WTC11 (cell line): Measurements from ENCODE around the gene MYH14. TPM values are rescaled to one million over a fixed set of nuclear protein-coding genes. Genes with fewer than 3 reads are reported as not detected.
"Not testable (repeated sequence)": the region's sequence is repeated elsewhere in the genome, so short reads cannot be mapped to it uniquely, and the experiment has no call there.

Experiments
- ATAC-seq: fragments of 200-7000 bp; cut with Tn5 transposase; 2 replicates; pipeline ENCODE4 v1.10.0; 2021; ENCODE audit warnings: mild to moderate bottlenecking, moderate library complexity
- CTCF ChIA-PET: fragments of 300-600 bp; sonication (Branson Sonifier 250); formaldehyde crosslinking; loops from one replicate; lab custom pipeline; 2021; ENCODE audit warnings: antibody characterized with exemption; lab: Charles Lee
- POLR2A ChIA-PET: fragments of 350-600 bp; sonication (Branson Sonifier 250); formaldehyde crosslinking; loops from one replicate; lab custom pipeline; 2021; ENCODE audit warnings: antibody characterized with exemption; lab: Charles Lee
- DNase-seq: peaks from one replicate; pipeline ENCODE4 v3.0.0; 2021; ENCODE audit warnings: low spot score
- H3K27ac Mint-ChIP-seq: 2 replicates; pipeline ENCODE4 v1.8.0; 2021; ENCODE audit warnings: mixed read lengths
- H3K27me3 Mint-ChIP-seq: 2 replicates; pipeline ENCODE4 v1.8.0; 2021; ENCODE audit warnings: low read depth, mild to moderate bottlenecking, moderate library complexity, mixed read lengths
- H3K36me3 Mint-ChIP-seq: 2 replicates; pipeline ENCODE4 v1.8.0; 2021; ENCODE audit warnings: mixed read lengths
- H3K4me1 Mint-ChIP-seq: 2 replicates; pipeline ENCODE4 v1.8.0; 2022; ENCODE audit warnings: mixed read lengths
- H3K4me3 Mint-ChIP-seq: 2 replicates; pipeline ENCODE4 v1.8.0; 2021; ENCODE audit warnings: mild to moderate bottlenecking, moderate library complexity, mixed read lengths
- H3K9me3 Mint-ChIP-seq: 2 replicates; pipeline ENCODE4 v1.8.0; 2021; ENCODE audit warnings: mixed read lengths
- ATF3 ChIP-seq: sonication (generic); formaldehyde crosslinking; conservative IDR thresholded peaks from 2 replicates; pipeline ENCODE4 v1.8.1; 2022; ENCODE audit warnings: mild to moderate bottlenecking, missing genetic modification reagents
- ATF6 ChIP-seq: sonication (generic); formaldehyde crosslinking; IDR thresholded peaks from 2 replicates; pipeline ENCODE4 v1.8.1; 2023; ENCODE audit warnings: mild to moderate bottlenecking, missing genetic modification reagents
- CBFB ChIP-seq: sonication (generic); formaldehyde crosslinking; IDR thresholded peaks from 2 replicates; pipeline ENCODE4 v1.8.1; 2022; ENCODE audit warnings: mild to moderate bottlenecking, low read depth, missing genetic modification reagents
- E2F1 ChIP-seq: sonication (generic); formaldehyde crosslinking; IDR thresholded peaks from 2 replicates; pipeline ENCODE4 v1.8.0; 2022; ENCODE audit warnings: mild to moderate bottlenecking, missing genetic modification reagents
- E2F5 ChIP-seq: sonication (generic); formaldehyde crosslinking; IDR thresholded peaks from 2 replicates; pipeline ENCODE4 v1.8.1; 2022; ENCODE audit warnings: mild to moderate bottlenecking, moderate library complexity, missing genetic modification reagents
- ESRRA ChIP-seq: sonication (generic); formaldehyde crosslinking; IDR thresholded peaks from 2 replicates; pipeline ENCODE4 v1.8.1; 2022; ENCODE audit warnings: mild to moderate bottlenecking, missing genetic modification reagents, borderline replicate concordance
- FOXP1 ChIP-seq: sonication (generic); formaldehyde crosslinking; IDR thresholded peaks from 2 replicates; pipeline ENCODE4 v1.8.0; 2022; ENCODE audit warnings: missing genetic modification reagents, mild to moderate bottlenecking, moderate library complexity, borderline replicate concordance
- GTF2I ChIP-seq: fragments of 250-450 bp; sonication (Bioruptor Pico); conservative IDR thresholded peaks from 2 replicates; pipeline ENCODE4 v1.4.0; 2021; ENCODE audit warnings: mild to moderate bottlenecking
- HMGA2 ChIP-seq: fragments of 250-450 bp; sonication (Bioruptor Pico); IDR thresholded peaks from 2 replicates; pipeline ENCODE4 v1.4.0; 2021; ENCODE audit warnings: mild to moderate bottlenecking, moderate library complexity
- NR2C2 ChIP-seq: sonication (generic); formaldehyde crosslinking; IDR thresholded peaks from 2 replicates; pipeline ENCODE4 v1.8.0; 2022; ENCODE audit warnings: mild to moderate bottlenecking, missing genetic modification reagents
- PRDM15 ChIP-seq: sonication (generic); formaldehyde crosslinking; IDR thresholded peaks from 2 replicates; pipeline ENCODE4 v1.8.0; 2022; ENCODE audit warnings: missing genetic modification reagents
- ZNF416 ChIP-seq: fragments of 250-450 bp; sonication (Bioruptor Pico); IDR thresholded peaks from 2 replicates; pipeline ENCODE4 v1.9.0; 2021; ENCODE audit warnings: mild to moderate bottlenecking, inconsistent platforms
- total RNA-seq: library from RNA; stranded (reverse); gene quantifications from 3 replicates; pipeline ENCODE4 v1.2.3, GENCODE V29; 2021
- TF ChIP-seq, protein P1 (sequence below): sonication (generic); formaldehyde crosslinking; IDR thresholded peaks from 2 replicates; pipeline ENCODE4 v1.8.0; 2023; ENCODE audit warnings: missing genetic modification reagents

Gene MYH14
- total RNA-seq, 1 experiment from 2014 or later: 25.8 TPM

DNA sequence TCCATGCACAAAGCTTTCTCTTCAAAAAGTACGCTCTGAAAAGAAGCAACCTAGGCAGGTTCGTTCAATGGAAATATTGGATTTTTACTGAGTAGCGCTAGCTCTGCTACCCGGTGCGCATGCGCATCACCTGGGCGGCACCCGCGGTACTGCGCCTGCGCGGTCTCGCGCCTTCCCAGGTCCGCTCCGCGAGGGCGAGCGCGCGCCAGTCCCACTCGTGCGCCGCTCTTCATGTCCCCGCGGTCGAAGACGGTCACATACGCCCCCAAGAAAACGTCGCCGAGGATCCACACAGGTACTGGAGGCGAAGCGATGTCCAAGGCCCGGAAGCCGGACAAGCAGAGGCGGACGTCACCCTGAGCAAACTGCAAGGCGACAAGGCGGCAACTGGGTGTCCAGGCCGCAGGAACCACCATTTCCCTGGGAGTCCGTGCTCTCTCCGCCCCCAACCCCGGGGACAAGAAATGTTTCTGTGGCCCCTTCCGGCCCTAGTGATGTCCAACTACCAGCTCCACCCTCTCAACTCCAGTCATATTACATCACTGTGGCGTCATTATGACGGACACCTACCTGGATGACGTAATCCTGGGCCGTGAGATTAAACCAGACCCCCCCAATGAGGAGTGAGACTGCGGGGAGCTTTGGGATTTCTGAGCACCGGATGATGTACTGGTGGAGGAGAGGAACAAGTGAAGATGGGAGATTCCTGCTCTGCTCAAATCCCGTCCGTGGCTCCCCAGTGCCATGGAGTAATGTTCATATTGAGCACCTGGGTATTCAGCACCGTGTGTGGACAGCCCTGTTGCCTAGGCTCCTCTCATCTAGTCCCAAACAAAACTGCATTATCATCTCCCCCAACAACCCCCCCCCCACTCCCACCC, 130.6 kb downstream of the MYH14 start (continued):
- TF ChIP-seq ZNF416 (CRISPR knock-in tag) (0 out of 2 replicates have a peak, but pooled peaks have one; percentile 36), ATF3 (CRISPR knock-in tag) (no peak), GTF2I (CRISPR knock-in tag) (no peak), PRDM15 (CRISPR knock-in tag) (peak; percentile 27; the same call in 1 of the 2 replicates), HMGA2 (no peak), FOXP1 (peak; percentile 98), ATF6 (CRISPR knock-in tag) (no peak), E2F5 (CRISPR knock-in tag) (no peak), CBFB (CRISPR knock-in tag) (no peak), ESRRA (CRISPR knock-in tag) (peak; percentile 85; the same call in 1 of the 2 replicates)
- TF ChIP-seq, protein P1, sequence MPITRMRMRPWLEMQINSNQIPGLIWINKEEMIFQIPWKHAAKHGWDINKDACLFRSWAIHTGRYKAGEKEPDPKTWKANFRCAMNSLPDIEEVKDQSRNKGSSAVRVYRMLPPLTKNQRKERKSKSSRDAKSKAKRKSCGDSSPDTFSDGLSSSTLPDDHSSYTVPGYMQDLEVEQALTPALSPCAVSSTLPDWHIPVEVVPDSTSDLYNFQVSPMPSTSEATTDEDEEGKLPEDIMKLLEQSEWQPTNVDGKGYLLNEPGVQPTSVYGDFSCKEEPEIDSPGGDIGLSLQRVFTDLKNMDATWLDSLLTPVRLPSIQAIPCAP (CRISPR knock-in tag): peak; percentile 89

DNA sequence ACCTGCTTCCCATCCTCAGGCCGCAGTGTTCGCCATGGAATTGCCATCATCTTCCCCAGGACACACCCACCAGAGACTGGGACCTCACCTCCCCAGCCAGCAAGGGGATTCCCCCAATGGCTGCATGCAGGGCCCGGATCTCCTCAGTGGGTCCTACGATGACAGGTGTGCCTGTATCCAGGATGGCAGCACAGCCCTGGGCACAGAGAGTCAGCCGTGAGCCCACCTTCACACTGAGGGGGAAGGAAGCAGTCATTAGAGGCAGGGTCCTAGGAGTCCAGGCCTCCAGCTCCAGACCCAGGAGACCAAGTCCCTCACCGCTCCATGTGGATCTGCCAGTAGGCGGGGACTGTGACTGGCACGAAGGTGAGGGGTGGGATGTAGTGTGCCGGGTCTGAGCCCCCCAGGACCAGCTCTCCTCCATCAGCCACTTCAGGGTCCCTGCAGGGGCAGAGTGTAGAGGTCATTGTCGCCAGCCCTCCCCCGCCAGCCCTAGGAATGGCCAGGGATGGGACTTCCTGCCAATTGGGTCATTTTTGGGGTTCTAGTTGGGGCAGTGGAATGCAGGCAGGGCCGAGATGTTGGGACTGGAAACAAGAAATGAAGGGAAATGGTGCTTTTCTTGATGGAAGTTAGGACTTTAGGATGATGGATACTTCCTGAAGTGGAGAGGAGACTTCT, 131.5 kb downstream of the MYH14 start:
- Mint-ChIP-seq H3K27me3 (peaks cover 37% of the 10 kb centered on the region), H3K4me3 (peak overlapping the region; percentile 47; the same call in 1 of the 2 replicates), H3K27ac (no peak overlapping the region), H3K4me1 (peaks cover 34% of the 10 kb centered on the region), H3K36me3 (peaks cover 13% of the 10 kb centered on the region), H3K9me3 (peaks cover 5% of the 10 kb centered on the region)
- DNase-seq (no peak), ATAC-seq (no peak)
- TF ChIP-seq E2F1 (CRISPR knock-in tag): peak; percentile 38; the same call in 1 of the 2 replicates
- no peak for TF ChIP-seq ATF3 (CRISPR knock-in tag)
- TF ChIP-seq NR2C2 (CRISPR knock-in tag): no peak
- TF ChIP-seq GTF2I (CRISPR knock-in tag): no peak
- ChIA-PET POLR2A (no interaction called here), CTCF (interaction anchor here (0.6 to 2.5 kb wide), 3 partner anchors 22 to 807 kb away, joined by 6 to 7 read pairs (median 7); partner anchors contain the start of gene RCN3)

GRCh38 chr19:50337031-50337430, 133.6 kb downstream of the MYH14 start:
- H3K9me3 Mint-ChIP-seq, POLR2A ChIA-PET, DNase-seq, H3K27ac Mint-ChIP-seq, ATAC-seq, H3K4me3 Mint-ChIP-seq: not testable (repeated sequence)
- Mint-ChIP-seq H3K36me3 (peaks cover 18% of the 10 kb centered on the region), H3K27me3 (peaks cover 35% of the 10 kb centered on the region), H3K4me1 (peaks cover 21% of the 10 kb centered on the region)
- CTCF ChIA-PET: interaction anchor here (0.5 kb wide), 1 partner anchor 10 kb away, joined by 4 read pairs; no protein-coding TSS in a partner anchor
